ENCODE data around the gene SHOC2.
"Not testable (repeated sequence)": the region's sequence is repeated elsewhere in the genome, so short reads cannot be mapped to it uniquely, and the experiment has no call there.

The SHOC2 gene

DNA sequence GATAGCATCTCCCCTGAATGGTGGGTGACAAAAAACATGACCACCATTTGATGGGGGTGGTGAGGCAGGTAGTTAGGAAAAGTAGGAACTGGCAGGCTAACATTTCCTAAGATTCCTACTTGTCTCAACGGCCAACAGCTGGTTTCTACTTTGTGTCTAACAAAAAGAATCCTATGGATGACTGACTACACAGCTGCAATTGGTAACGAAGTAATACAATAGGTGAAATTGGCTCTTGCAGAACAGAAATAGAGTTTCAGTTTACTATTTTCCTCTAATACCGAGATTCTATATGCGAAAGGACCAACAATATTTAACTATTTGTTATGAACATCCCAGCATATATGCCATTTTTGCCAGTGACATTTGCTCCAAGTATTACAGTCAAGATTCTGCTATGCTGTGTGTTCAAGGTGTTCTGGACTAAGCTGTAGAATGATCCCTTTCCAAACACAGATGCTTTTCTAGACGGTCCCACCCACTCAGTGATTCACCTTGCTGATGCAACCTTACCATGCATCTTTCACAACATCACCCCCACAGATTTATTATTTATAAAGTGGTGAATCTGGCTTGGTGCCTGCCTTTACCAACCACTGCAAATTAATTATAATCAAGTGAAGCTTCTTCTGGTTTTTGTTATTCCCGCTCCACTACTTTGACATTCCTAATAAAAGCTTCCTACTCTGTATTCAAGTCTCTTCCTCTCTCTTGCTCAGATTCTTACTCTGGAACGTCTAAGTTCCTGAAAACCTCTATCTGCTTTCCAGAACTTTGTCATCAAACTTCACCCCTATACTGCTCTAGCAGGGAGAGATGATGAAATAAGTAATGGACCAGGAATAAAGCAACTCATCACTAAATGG, 17.2 kb upstream of the SHOC2 start:
- DNase-seq, result no peak

GRCh38 chr10:110903280-110904278, 15.8 kb upstream of the SHOC2 start:
- no peak for DNase-seq

- no peak for DNase-seq
Observed at GRCh38 chr10:110910138-110910537, 9.3 kb upstream of the SHOC2 start.

DNA sequence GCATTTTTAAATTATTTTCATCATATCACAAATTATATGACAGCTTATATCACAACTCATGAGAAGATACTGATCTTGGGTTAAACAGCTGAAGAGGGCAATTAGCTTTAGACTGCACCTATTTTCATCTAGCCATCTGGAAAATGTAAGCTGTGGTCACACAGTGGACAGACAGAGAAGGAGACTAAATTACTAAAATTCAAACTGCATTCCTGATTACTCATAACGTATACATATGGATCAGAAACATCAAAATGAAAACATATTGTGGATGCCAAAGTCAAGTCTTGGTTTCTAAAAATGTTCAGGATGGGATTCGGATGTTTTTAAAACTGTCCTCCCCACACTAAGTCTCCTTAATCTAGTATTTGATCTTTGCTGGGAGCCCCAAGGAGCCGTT, 7.0 kb upstream of the SHOC2 start:
- no peak for DNase-seq

DNA sequence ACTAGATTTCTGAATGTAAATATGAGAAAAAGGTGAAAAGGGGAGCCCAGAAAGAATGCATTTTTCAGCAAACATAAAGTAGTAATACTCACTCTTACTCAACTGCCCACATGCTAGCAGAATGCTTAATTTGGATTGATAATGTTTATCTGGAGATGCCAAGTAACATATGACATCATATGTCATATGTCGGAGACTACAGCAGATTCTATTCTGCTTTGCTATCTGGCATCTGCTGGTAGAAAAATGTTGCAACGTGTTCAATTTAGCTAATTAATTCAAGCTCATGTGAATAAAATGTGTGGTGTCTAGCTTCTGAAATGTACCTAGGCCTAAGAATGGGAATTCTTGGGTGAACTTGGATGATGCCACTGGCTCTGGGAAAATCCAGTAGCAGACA, 5.0 kb upstream of the SHOC2 start:
- DNase-seq, result no peak

DNA sequence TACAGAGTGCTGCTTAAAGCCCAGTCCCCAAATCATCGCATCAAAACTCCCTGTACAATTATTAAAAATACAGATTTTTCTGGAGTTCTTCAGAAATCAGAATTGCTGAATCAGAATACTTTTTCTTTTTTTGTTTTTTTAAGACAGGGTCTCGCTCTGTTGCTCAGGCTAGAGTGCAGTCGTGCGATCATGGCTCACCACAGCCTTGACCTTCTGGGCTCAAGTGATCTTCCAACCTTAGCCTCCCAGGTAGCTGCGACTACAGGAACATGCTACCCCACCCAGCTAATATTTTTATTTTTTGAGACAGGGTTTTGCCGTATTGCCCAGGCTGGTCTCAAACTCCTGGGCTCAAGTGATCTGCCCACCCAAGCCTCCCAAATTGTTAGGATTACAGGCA, 4.4 kb upstream of the SHOC2 start:
- no peak for DNase-seq

DNA sequence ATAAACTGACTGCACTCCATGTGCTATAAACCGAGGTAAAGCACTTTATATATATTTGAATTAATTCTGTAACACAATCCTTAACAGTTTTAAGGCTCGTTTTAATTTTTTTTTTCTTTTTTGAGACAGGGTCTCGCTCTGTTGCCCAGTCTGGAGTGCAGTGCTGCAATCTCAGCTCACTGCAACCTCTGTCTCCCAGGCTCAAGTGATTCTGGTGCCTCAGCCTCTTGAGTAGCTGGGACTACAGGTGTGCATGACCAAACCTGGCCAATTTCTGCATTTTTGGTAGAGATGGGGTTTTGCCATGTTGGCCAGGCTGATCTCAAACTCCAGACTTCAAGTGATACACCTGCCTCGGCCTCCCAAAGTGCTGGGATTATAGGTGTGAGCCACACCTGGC, 3.8 kb upstream of the SHOC2 start:
- not testable (repeated sequence) for DNase-seq

- DNase-seq, result no peak
Observed at GRCh38 chr10:110916554-110917346, 2.7 kb upstream of the SHOC2 start.

GRCh38 chr10:110918269-110918642, 1.1 kb upstream of the SHOC2 start:
- peak; percentile 94 for DNase-seq

DNA sequence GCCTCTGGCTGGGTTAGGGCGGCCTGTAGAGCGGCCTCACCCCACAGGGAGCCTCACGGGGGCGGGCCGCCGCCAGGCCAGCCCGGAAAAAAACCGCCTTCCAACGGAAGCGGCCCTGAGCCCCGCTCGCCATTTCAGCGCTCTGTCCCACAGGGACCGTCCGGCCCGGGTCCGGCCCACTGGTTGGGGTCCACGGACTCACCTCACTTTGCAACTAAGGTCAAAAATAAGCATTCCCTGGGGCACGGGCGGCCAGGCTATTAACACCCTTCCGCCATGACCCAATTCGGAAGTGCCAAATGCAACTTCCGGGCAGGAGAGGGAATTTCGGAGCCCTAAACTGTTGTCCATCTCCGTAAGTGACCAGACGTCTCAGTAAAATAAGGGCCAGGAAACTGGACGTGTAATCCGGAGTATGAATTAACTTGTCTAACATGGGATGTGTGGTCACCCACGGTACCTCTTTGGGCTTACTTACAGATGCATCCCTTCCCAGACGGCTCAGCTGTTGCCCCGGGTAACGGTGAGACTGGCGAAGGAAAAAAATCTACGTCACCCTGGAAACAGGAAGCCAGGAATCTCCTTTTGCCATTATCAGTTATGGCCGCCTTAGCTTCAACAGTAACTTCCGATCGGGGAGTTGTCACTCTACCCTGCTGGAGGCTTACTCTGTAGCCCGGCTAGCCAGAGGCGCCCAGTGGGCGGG, 608 bp upstream of the SHOC2 start, which contains the start of gene BBIP1:
BBIP1 (minus strand) TSS at position 538 of the 706 bp plus-strand sequence. CDS start 1,023 bp downstream, outside the sequence.
- peak; percentile 99 for DNase-seq

DNA sequence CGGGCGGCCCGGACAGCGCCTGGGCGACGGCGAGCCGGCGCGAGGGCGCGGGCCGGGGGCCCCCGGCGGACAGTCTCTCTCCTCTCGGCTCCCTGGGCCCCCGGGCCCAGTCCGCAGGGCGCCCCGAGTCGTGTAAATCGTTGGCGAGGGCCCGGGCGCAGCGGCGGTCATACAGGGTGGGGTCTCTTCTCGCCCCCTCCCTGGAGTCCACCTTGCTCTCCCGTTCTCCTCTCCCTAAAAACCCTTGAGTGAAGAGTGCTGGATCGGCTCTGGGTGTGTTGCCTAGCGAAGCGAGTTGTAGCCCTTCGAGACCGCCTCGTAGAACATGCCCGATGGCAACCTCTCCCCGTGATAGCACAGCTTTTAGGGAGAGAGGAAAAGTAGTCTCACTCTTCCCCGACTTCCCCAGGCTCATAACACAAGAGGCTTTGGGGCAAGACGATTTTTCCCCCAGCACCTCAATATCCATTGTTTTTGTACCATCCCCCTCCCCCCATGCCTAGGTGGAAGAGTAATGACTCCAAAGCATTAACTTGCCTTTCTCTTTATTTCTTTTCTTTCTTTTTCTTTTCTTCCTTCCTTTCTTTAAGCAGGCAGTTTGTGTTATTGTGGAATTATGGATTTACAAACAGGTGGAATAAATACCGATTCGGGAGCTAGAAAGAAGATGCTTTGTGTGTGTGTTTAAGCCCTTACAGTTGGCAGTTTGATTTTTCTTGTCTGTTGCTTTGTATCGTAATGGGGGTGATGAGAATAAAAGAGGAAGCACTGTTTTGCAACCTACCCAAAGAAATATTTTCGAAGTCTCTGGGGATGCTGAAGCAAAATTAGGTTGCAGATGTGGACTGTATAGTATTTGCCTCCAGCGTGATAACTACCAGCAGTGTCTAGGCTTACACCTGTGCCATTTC, 822 bp downstream of the SHOC2 start:
- DNase-seq, result peak; percentile 79

DNA sequence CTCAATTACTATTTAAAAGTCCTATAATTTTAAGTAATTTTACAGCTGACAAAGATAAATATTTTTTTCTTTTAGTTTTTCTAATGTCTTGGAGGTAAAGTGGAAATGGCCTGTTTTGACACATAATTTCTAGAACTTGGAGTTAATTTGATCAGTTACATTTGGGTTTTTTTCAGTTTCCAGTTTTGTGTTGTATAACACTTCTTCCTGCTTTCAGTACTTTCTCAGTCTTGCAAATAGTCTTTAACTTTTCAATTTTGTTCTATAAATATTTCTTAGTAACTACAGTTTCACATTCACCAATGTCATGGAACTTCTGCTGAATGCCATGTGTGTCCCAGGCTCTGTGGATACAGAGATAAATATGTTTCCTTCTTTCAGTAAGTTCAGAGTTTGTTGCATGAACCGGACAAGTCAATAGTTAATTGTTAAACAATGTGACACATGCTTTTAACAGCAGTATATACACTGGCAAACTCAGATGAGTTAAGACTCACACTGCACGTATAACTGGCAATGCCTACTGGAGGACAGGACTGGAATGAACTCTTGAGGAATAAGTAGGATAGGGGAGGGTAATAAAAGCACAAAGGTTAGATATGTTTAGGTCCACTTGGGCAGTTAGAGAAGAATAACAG, 4.6 kb downstream of the SHOC2 start:
- DNase-seq, result no peak

GRCh38 chr10:110927461-110927860, 8.1 kb downstream of the SHOC2 start:
- DNase-seq, result no peak

DNA sequence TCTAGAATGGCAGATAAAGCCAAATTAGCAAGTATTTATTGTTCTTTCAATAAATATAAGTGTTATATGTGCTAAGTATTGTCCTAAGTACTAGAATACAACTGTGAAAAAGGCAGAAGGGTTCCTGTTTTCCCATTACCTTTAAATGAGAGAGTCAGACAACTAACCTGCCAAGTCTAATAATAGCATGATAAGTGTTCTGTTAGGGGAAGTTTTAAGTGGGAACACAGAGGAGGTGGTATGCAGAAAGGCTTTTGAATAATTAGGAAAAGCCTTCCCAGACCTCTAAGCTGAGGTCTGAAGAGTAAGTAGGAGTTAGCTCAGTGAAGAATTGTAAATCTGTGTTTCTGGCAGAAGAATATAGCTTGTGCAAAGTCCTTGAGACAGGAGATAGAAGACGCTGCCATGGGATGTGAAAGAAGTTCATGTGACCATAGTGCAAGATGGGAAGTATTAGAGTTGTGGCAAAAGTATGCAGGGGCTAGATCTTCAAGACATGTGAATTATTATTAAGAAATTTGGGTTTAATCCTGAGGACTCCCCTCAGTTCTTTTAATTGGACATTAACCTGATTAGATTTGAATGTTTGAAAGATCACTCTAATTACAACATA, 12.5 kb downstream of the SHOC2 start:
- DNase-seq, result peak; percentile 11

DNA sequence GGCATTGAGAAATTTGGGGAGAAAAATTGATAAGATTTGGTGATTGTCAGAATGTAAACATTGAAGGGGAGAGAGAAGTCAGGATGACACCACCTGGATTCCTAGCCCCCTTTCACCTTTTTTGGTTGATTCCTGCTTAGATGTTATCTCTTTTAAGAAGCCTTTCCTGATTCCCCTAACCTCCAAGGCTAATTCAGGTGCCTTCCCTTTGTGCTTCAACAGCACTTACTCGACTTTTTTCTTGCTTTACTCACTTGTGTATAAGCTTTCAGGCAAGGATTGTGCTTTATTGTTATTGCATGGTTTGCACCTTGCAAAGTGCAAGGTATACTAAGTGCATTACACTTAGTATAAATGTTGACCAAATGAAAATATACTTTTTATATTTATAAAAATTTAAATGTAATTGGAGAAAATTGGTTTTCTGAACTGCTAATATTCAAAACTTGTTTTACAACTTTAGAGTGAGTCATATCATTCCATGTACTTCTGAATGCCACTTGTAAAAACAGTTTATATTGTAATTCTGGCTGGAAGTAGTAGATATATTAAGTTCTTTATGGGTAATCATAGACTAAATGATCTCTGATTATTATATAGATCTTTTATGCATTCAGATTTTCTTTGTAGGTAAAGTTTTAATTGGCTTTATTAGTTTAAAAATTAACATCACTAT, 13.2 kb downstream of the SHOC2 start:
- DNase-seq, result no peak

GRCh38 chr10:110936757-110937156, 17.4 kb downstream of the SHOC2 start:
- no peak for DNase-seq

GRCh38 chr10:110939419-110939818, 20.0 kb downstream of the SHOC2 start:
- no peak for DNase-seq

DNA sequence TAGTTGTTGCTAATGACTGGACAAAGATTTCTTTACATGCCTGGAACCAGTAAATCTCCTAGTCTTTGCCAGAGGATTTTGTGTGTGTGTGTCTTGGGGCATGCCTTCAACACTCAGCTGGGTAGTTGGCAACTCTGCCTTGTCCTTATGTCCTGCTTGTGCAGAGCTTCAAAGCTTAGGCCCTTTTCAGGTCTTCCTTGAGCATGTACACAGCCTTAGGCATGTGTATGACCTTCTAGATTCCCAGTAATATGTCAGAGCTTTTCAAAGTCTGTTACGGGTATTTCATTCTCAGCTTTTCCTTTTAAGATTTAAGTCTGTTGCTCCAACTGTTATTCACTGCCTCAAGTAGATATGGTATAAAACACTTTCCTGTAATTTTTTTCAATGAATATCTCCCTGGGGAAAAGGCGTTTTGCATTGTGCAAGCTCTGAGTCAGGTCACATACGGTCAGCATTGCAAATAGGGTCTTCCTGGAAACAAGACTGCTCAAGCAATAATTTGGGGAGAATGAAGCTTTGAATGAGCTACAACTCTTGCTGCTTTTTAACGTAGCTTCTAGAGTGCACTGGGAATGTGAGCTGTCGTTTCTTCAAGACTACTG, 25.5 kb downstream of the SHOC2 start:
- no peak for DNase-seq

GRCh38 chr10:110946496-110946895, 27.1 kb downstream of the SHOC2 start:
- no peak for DNase-seq
